Left renal pelvis (tissue), 4 donors: ENCODE results near the gene ZNF784. TPM values are rescaled to one million over a fixed set of nuclear protein-coding genes. Genes with fewer than 3 reads are reported as not detected.
A peak's percentile ranks its signal among the peaks of the same experiment; 100 is the strongest.

Experiments used
- DNase-seq, 4 donors: peaks; one replicate each; pipeline ENCODE4 v3.0.0-alpha.2; 2013; ENCODE audit warnings: low read depth in 4 of 4, low spot score in 3 of 4
- polyA plus RNA-seq, 4 donors: library from polyadenylated mRNA; unstranded; fragments of 120-200 nt; gene quantifications; one replicate each; pipeline ENCODE4 v1.2.1, GENCODE V29; 2013; ENCODE audit not compliant: insufficient read length in 4 of 4

The ZNF784 gene
- polyA plus RNA-seq, 4 donors = 5.3 to 14.2 (median 9.9) TPM

GRCh38 chr19:55656988-55657747, 32.8 kb upstream of the ZNF784 start:
- no peak for DNase-seq

GRCh38 chr19:55656552-55656951, 32.2 kb upstream of the ZNF784 start:
- no peak for DNase-seq

DNA sequence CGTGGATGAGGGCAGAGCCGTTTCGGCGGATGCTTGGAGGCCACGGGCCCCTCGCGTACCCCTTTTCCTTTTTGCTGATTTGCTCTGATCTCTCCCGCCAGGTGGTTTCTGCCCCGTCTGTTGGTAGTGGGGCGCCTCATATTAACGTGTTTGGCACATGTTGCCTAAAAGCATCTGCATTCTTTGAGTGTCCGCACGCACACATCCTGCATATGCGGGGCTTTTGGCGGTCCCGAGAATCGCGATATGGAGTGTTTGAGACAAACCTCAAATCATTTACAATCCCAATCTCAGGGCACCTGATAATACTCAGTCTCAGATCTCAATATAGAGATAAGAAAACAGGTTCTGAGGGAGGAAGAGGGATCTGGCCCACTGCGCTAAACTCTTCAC, 31.3 kb upstream of the ZNF784 start:
- no peak for DNase-seq

- DNase-seq = peak in 2 of 4 donors; percentile 59 to 88
Measured at GRCh38 chr19:55654868-55655647, 30.7 kb upstream of the ZNF784 start, which contains the start of gene U2AF2. Gene U2AF2 (plus strand): TSS chr19:55655035. CDS start chr19:55655105, 70 bp downstream.

- DNase-seq = peak; percentile 97 to 99 (median 99)
Measured at GRCh38 chr19:55654323-55654867, 30.0 kb upstream of the ZNF784 start.

DNA sequence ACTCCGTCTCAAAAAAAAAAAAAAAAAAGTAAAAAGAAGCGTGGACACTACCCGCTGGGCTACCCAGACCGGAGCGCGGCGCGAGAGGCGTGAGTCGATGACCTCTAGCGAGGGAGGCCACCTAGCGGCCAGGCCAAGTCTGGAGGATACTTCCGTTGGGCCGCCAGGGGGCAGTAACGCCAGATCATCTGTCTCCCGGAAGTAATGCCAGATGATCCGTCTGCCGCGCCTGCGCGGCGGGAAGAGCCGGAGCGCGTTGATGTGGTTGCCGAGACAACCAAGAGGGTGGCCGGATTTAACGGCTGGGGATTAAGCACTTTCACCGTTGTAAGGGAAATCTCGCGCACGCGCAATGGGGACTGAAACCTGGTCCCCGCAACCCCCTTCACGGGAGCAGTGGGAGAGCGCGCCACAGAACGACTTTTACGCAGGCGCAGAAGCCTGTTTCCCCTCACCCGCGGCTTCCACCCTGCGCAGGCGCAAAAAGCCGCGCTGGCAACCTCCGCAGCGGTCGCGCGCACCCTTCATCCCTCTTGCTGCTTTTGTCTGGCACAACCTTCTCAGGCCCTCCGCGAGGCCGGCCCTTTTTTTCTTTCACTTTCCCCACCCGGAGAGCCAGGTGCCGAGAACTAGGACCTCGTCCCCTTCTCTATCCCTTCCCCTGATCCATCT, 29.4 kb upstream of the ZNF784 start:
- DNase-seq = peak; percentile 98 to 100 (median 99)

DNA sequence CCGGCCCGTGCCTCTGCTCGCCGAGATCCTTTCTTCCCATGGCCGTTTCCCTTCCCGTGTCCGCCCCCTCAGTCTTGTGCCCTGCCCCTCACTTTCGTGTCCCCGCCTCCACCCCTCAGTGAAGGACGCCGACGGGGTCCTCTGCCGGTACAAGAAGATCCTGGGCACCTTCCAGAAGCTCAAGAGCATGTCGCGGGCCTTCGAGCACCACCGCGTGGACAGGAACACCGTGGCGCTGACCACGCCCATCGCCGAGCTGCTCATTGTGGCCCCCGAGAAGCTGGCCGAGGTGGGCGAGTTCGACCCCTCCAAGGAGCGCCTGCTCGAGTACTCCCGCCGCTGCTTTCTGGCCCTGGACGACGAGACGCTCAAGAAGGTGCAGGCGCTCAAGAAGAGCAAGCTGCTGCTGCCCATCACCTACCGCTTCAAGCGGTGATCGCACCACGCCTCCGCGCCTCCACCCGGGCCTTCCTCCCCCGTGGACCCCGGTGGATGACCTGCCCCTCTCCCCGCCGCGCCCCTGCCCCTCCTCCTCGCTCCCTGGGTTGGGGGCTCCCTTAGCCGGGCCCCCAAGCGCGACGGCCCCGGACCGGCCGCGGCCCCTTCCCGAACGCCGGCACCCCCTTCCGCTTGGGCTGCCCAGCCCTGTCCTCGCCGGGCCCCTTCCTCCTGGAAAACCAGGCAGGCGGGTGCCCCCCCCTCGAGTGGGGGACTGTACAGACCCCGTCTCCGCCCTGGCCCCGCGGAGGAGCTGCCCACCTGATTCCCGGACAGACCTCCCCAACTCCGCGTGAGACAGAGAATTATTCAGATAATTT, 28.2 kb upstream of the ZNF784 start:
- DNase-seq = no peak

- no peak for DNase-seq
Measured at GRCh38 chr19:55651236-55651635, 26.9 kb upstream of the ZNF784 start.

DNA sequence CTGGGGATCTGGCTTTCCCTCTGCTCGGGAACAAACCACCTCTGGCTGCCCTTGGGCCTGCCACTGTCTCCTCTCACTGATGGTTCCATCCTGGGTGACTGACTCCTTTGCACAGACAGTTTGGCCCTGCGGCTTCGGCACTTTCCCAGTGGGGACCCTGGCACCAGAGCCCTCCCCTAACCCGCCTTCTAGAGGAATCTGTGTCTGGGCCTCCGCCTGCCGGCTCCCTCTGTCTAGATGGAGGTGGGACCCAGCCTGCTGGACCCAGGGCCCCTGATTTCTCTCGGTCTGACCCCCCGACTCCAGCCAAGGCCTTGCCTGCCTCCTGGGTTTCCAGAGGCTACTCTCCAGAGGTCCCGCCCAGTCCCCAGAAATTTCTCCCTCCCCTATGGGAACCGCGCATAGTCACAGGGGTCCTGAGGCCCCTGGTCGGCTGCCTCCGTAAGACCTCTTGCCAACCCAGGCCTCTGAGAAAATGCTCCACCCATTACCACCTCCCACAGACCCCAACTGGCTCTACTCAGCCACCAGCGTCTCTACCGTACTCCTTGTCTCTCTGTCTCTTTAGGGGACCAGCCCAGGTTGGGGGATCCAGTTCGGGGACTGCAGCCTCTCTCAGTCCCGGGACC, 26.4 kb upstream of the ZNF784 start:
- DNase-seq = no peak

DNA sequence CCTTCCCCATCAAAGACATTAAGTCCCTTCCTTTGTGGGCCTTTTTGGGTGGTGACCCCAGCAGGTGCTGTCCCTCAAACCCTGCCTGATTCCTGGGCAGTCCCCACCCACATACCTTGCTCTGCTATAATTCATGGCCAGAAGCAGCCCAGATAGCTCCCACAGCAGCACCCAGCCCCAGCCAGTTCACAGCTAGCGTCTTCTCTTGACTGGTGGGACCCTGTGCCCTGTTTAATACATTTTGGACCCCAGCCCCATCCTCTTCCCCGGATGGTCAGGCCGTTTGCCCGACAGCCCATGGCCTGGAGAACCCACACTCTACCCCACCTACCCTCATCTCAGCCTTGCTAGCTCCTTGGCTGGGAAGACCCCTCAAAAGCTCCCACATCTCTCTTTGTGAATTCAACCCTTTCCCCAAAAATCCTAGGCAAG, 25.8 kb upstream of the ZNF784 start:
- no peak for DNase-seq

- DNase-seq = no peak
Measured at GRCh38 chr19:55649268-55650125, 25.1 kb upstream of the ZNF784 start.

- DNase-seq = no peak
Measured at GRCh38 chr19:55648585-55649267, 24.4 kb upstream of the ZNF784 start.

GRCh38 chr19:55647732-55648584, 23.6 kb upstream of the ZNF784 start, which contains the start of gene CCDC106:
Gene CCDC106 (plus strand): TSS chr19:55648212. CDS start chr19:55649047, 835 bp downstream.
- peak in 2 of 4 donors; percentile 66 to 68 for DNase-seq

DNA sequence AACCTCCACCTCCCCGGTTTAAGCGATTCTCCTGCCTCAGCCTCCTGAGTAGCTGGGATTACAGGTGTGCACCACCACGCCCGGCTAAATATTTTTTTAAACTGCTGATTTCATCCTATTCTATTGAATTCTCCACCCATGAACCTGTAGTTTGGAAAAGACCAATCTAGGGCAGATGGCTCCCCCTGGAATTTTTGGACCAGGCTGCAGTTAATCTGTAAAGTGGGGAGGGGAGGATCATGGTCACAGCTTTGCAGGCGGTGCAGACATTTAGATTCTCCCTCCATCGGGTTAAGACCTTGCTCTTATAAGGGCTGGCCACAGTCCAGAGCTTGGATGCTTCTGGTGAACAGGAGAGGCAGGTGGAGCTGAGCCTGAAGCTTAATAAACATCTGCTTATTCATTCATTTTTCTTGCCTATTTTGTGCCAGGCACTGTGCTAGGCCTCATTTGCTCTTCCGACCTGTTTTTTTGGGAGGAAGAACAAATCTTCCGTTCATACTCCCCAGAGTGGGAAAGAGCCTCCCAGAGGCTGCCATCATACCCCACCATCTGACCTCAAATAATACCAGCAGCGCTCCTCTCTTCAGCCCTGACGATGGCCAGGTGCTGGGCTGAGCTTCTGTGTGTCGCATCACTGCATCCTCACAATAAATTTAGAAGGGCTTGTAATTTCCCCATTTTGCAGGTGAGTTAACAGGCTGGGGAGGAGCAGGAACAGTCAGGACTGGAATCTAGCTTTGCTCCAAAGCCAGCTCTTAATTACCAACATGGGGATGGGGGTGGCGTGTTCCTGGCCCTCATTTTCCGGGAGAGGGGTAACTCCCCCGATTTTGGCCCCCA, 22.7 kb upstream of the ZNF784 start:
- no peak for DNase-seq

GRCh38 chr19:55645512-55645881, 21.1 kb upstream of the ZNF784 start:
- no peak for DNase-seq

DNA sequence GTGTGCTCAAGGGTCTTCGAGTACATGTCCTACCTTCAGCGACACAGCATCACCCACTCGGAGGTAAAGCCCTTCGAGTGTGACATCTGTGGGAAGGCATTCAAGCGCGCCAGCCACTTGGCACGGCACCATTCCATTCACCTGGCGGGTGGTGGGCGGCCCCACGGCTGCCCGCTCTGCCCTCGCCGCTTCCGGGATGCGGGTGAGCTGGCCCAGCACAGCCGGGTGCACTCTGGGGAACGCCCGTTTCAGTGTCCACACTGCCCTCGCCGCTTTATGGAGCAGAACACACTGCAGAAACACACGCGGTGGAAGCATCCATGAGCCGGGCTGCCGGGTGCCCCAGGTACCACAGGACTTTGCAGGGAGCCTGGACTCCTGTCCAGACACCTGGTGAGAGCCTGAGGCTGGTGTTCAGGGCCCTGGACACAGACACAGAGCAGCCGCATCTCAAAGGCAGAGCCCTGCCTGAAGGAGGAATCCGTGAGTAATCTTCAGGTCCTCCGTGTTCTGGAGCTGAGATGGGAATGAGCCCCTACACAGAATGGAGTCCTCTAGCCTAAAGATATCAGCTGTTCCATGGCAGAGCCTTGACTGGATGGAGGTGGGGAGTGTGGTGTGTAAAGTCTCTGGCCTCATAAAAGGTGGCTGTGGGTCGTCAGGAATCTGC, 20.6 kb upstream of the ZNF784 start:
- no peak for DNase-seq
